Ovary (tissue), 3 donors: ENCODE measurements around the gene ANKRD66.

Experiments
- POLR2A ChIP-seq: fragments of 450-650 bp; IDR thresholded peaks from one replicate; pipeline ENCODE4 v1.6.1; 2017; ENCODE audit warnings: antibody characterized with exemption, mild to moderate bottlenecking, moderate library complexity
- TF ChIP-seq, protein P1 (sequence below), 3 donors: fragments of 450-650 bp in 2 of 3; fragments of 200-600 bp in 1 of 3; IDR thresholded peaks; one replicate each; pipeline versions ENCODE4 v1.5.1 to v1.8.0; 2016 to 2022; ENCODE audit warnings: antibody characterized with exemption in 3 of 3, mild to moderate bottlenecking in 1 of 3
- donor health status: DM: no; HTN: no; CAD: no.

DNA sequence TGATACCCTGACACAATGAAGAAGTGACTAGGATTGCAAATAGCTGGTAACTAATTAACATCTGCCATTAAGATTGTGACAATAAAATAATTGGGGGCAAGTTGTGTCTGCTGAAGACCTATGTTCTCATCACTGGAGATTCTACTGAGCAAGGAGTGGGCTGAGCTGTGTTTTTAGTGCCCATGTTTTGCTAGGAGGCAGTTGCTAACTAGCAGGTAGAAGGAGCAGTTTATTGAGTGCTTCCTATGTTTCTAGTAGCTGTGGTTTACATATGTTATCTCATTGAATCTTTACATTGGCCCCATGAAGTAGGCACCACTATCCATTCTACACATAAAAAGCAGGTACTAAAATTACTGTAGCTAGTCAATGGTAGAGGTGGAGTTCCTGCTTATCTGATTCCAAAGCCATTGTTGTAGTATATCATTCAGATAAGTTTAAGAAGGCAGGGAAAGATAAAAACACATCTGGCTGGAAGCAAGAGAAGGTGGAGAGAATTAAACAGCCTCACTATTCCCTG is 43.7 kb downstream of the ANKRD66 start:
- TF ChIP-seq, protein P1, sequence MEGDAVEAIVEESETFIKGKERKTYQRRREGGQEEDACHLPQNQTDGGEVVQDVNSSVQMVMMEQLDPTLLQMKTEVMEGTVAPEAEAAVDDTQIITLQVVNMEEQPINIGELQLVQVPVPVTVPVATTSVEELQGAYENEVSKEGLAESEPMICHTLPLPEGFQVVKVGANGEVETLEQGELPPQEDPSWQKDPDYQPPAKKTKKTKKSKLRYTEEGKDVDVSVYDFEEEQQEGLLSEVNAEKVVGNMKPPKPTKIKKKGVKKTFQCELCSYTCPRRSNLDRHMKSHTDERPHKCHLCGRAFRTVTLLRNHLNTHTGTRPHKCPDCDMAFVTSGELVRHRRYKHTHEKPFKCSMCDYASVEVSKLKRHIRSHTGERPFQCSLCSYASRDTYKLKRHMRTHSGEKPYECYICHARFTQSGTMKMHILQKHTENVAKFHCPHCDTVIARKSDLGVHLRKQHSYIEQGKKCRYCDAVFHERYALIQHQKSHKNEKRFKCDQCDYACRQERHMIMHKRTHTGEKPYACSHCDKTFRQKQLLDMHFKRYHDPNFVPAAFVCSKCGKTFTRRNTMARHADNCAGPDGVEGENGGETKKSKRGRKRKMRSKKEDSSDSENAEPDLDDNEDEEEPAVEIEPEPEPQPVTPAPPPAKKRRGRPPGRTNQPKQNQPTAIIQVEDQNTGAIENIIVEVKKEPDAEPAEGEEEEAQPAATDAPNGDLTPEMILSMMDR (IDR thresholded peaks at IDR 0.05) = no peak
- TF ChIP-seq POLR2A = no peak
